GM15510 (cell line): ENCODE data around the gene SUB1.

ENCODE experiments used
- POLR2A ChIP-seq: IDR thresholded peaks from 3 replicates; pipeline ENCODE4 v1.6.1; 2011; ENCODE audit warnings: borderline replicate concordance; ENCODE audit not compliant: insufficient read length; ENCODE audit errors: extremely low read depth

The SUB1 gene

GRCh38 chr5:32562843-32563242 is 22.5 kb upstream of the SUB1 start:
- TF ChIP-seq POLR2A, result no peak

- TF ChIP-seq POLR2A, result no peak
These were observed 21.7 kb upstream of the SUB1 start for GRCh38 chr5:32563614-32564013.

- no peak for TF ChIP-seq POLR2A
These were observed 20.2 kb upstream of the SUB1 start for GRCh38 chr5:32565145-32565544.

- no peak for TF ChIP-seq POLR2A
These were observed 18.8 kb upstream of the SUB1 start for GRCh38 chr5:32566319-32567111.

- TF ChIP-seq POLR2A, result no peak
These were observed 14.2 kb upstream of the SUB1 start for GRCh38 chr5:32571128-32571527.

- TF ChIP-seq POLR2A, result no peak
These were observed 12.4 kb upstream of the SUB1 start for GRCh38 chr5:32572778-32573480.

GRCh38 chr5:32574540-32575175 is 10.7 kb upstream of the SUB1 start:
- no peak for TF ChIP-seq POLR2A

- no peak for TF ChIP-seq POLR2A
These were observed 7.0 kb upstream of the SUB1 start for GRCh38 chr5:32578363-32578762.

GRCh38 chr5:32578764-32579163 is 6.6 kb upstream of the SUB1 start:
- no peak for TF ChIP-seq POLR2A

GRCh38 chr5:32581010-32581785 is 4.2 kb upstream of the SUB1 start:
- TF ChIP-seq POLR2A, result no peak

GRCh38 chr5:32583582-32584232 is 1.6 kb upstream of the SUB1 start:
- TF ChIP-seq POLR2A, result no peak

GRCh38 chr5:32584646-32585045 is 711 bp upstream of the SUB1 start:
- TF ChIP-seq POLR2A, result no peak

- no peak for TF ChIP-seq POLR2A
These were observed 273 bp upstream of the SUB1 start for GRCh38 chr5:32585122-32585445.

- no peak for TF ChIP-seq POLR2A
These were observed 881 bp downstream of the SUB1 start for GRCh38 chr5:32586276-32586599.
